HepG2 (cell line): Measurements from ENCODE around the gene FAM3A. TPM values are rescaled to one million over a fixed set of nuclear protein-coding genes. Genes with fewer than 3 reads are reported as not detected.

Source experiments
- ATAC-seq: fragments of 200-7000 bp; cut with Tn5 transposase; 3 replicates; pipeline ENCODE4 v1.9.1; 2020; ENCODE audit warnings: mild to moderate bottlenecking, moderate library complexity
- BruUV-seq: library from RNA; stranded (reverse); fragments of 400-500 nt; replicated peaks from 2 replicates; lab custom pipeline; 2021; lab: Mats Ljungman, UMichigan
- CTCF ChIA-PET: fragments of 300-600 bp; formaldehyde crosslinking; extraction: SDS; loops from one replicate; lab custom pipeline; 2021; ENCODE audit warnings: low total read pairs, inconsistent platforms, low intra/inter-chr PET ratio; lab: Yijun Ruan, JAX
- POLR2A ChIA-PET: fragments of 350-600 bp; sonication (Branson Sonifier 250); formaldehyde crosslinking; loops from one replicate; lab custom pipeline; 2020; ENCODE audit warnings: antibody characterized with exemption, inconsistent platforms; lab: Yijun Ruan, JAX
- DNase-seq: peaks from one replicate; pipeline ENCODE4 v3.0.0-alpha.2; 2015; ENCODE audit warnings: low spot score
- FAIRE-seq: peaks from 3 replicates; lab custom pipeline; 2011; peaks lifted over from hg19 to GRCh38; lab: Jason Lieb, UNC
- H2AFZ ChIP-seq: one replicate; pipeline ENCODE4 v1.6.1; 2011; ENCODE audit warnings: low read length, inconsistent platforms
- H3K27ac ChIP-seq: fragments of 300-600 bp; 3 replicates; pipeline ENCODE4 v1.8.0; 2011; ENCODE audit warnings: mixed run types, mild to moderate bottlenecking, mixed read lengths, low read length, inconsistent platforms; ENCODE audit not compliant: insufficient read depth; ENCODE audit errors: extremely low read length
- H3K27me3 ChIP-seq, 2 experiments: fragments of 200-600 bp in 1 of 2; 2 replicates in 1 of 2; 3 replicates in 1 of 2; pipeline versions ENCODE4 v1.6.0 to v1.8.0; 2011; ENCODE audit warnings: low read length in 2 of 2, mild to moderate bottlenecking in 2 of 2, moderate library complexity in 2 of 2, inconsistent platforms in 1 of 2; ENCODE audit not compliant: insufficient read depth in 2 of 2, control insufficient read depth in 1 of 2
- H3K36me3 ChIP-seq, 2 experiments: fragments of 200-600 bp in 1 of 2; replicated peaks in 1 of 2; 2 replicates in 1 of 2; 3 replicates in 1 of 2; pipeline versions ENCODE4 v1.5.1 to v1.8.0; 2011; ENCODE audit warnings: low read length in 2 of 2, inconsistent platforms in 1 of 2; ENCODE audit not compliant: insufficient read depth in 2 of 2, control insufficient read depth in 1 of 2
- H3K4me1 ChIP-seq: 2 replicates; pipeline ENCODE4 v1.5.1; 2012; ENCODE audit warnings: low read length, inconsistent platforms; ENCODE audit not compliant: insufficient read depth
- H3K4me2 ChIP-seq: 2 replicates; pipeline ENCODE4 v1.6.0; 2011; ENCODE audit warnings: low read depth, low read length, inconsistent platforms
- H3K4me3 ChIP-seq, 3 experiments: fragments of 200-600 bp in 1 of 3; sonication (generic), shearing (Covaris generic) in 1 of 3; replicated peaks in 1 of 3; 2 replicates each; pipeline ENCODE4 v1.5.1; 2011 to 2016; ENCODE audit warnings: low read length in 3 of 3, inconsistent platforms in 2 of 3, low read depth in 2 of 3, mild to moderate bottlenecking in 2 of 3, control low read depth in 1 of 3, mixed read lengths in 1 of 3; ENCODE audit not compliant: insufficient read depth in 1 of 3
- H3K79me2 ChIP-seq: one replicate; pipeline ENCODE4 v1.6.1; 2011; ENCODE audit warnings: low read length, inconsistent platforms; ENCODE audit not compliant: insufficient read depth
- H3K9ac ChIP-seq: 2 replicates; pipeline ENCODE4 v1.6.0; 2011; ENCODE audit warnings: mild to moderate bottlenecking, low read depth, low read length, inconsistent platforms; ENCODE audit not compliant: insufficient read depth
- H3K9me3 ChIP-seq: 2 replicates; pipeline ENCODE4 v1.5.1; 2012; ENCODE audit warnings: mild to moderate bottlenecking, low read length
- H4K20me1 ChIP-seq: 2 replicates; pipeline ENCODE4 v1.6.0; 2011; ENCODE audit warnings: inconsistent platforms, mild to moderate bottlenecking, low read length, moderate library complexity; ENCODE audit not compliant: insufficient read depth
- ASH2L ChIP-seq: fragments of 300-600, 200-600 bp; sonication (generic); IDR thresholded peaks from 2 replicates; pipeline ENCODE4 v1.7.0; 2017; ENCODE audit warnings: low read depth, mild to moderate bottlenecking, moderate library complexity, mixed read lengths, low read length; ENCODE audit not compliant: insufficient read length
- DBP ChIP-seq: sonication (generic); formaldehyde crosslinking; IDR thresholded peaks from 2 replicates; pipeline ENCODE4 v1.4.0; 2020; ENCODE audit warnings: missing genetic modification reagents; ENCODE audit errors: not compliant biosample characterization
- HIC2 ChIP-seq: sonication (generic); formaldehyde crosslinking; IDR thresholded peaks from 2 replicates; pipeline ENCODE4 v1.9.0; 2022; ENCODE audit warnings: low read depth, missing genetic modification reagents
- MYC ChIP-seq: sonication (generic); formaldehyde crosslinking; IDR thresholded peaks from 2 replicates; pipeline ENCODE4 v1.9.0; 2021; ENCODE audit warnings: missing genetic modification reagents, borderline replicate concordance
- NR1H2 ChIP-seq: sonication (generic); formaldehyde crosslinking; IDR thresholded peaks from 2 replicates; pipeline ENCODE4 v1.8.1; 2022; ENCODE audit warnings: low read depth, missing genetic modification reagents, borderline replicate concordance
- NRL ChIP-seq: sonication (generic); formaldehyde crosslinking; IDR thresholded peaks from 2 replicates; pipeline ENCODE4 v1.5.0; 2020; ENCODE audit warnings: missing genetic modification reagents, mild to moderate bottlenecking, moderate library complexity, borderline replicate concordance
- RBM22 ChIP-seq: fragments of 200-400 bp; formaldehyde crosslinking; optimal IDR thresholded peaks from 2 replicates; pipeline ENCODE3; 2017; ENCODE audit warnings: mild to moderate bottlenecking, low read length, moderate library complexity
- SMAD1 ChIP-seq: sonication (generic); formaldehyde crosslinking; IDR thresholded peaks from 2 replicates; pipeline ENCODE4 v1.4.0; 2020; ENCODE audit warnings: missing genetic modification reagents, low read depth, mild to moderate bottlenecking, borderline replicate concordance
- SRF ChIP-seq: IDR thresholded peaks from 2 replicates; pipeline ENCODE4 v1.6.1; 2011; ENCODE audit warnings: mild to moderate bottlenecking, low read depth, low read length, moderate library complexity
- TFE3 ChIP-seq: IDR thresholded peaks from 2 replicates; pipeline ENCODE4 v1.6.1; 2016
- YY1 ChIP-seq: IDR thresholded peaks from 2 replicates; pipeline ENCODE4 v1.6.1; 2011; ENCODE audit warnings: low read length, low read depth, moderate library complexity, mild to moderate bottlenecking; ENCODE audit not compliant: insufficient read depth, insufficient replicate concordance
- ZBTB38 ChIP-seq: sonication (generic); formaldehyde crosslinking; IDR thresholded peaks from 2 replicates; pipeline ENCODE4 v1.5.1; 2020; ENCODE audit warnings: mild to moderate bottlenecking, missing genetic modification reagents
- ZBTB42 ChIP-seq: sonication (generic); formaldehyde crosslinking; IDR thresholded peaks from 2 replicates; pipeline ENCODE4 v1.5.0; 2020; ENCODE audit warnings: mild to moderate bottlenecking, missing genetic modification reagents
- ZNF207 ChIP-seq: fragments of 450-650 bp; IDR thresholded peaks from 2 replicates; pipeline ENCODE4 v1.6.1; 2016; ENCODE audit warnings: antibody characterized with exemption, borderline replicate concordance
- ZNF3 ChIP-seq: IDR thresholded peaks from 2 replicates; pipeline ENCODE4 v1.7.0; 2017; ENCODE audit warnings: inconsistent platforms
- ZNF547 ChIP-seq: sonication (generic); formaldehyde crosslinking; IDR thresholded peaks from 2 replicates; pipeline ENCODE4 v1.5.1; 2020; ENCODE audit warnings: mild to moderate bottlenecking, missing genetic modification reagents
- ZNF841 ChIP-seq: sonication (generic); formaldehyde crosslinking; IDR thresholded peaks from 2 replicates; pipeline ENCODE4 v1.8.1; 2023; ENCODE audit warnings: missing genetic modification reagents, borderline replicate concordance
- WGBS: methylation state at CpG from one replicate; pipeline ENCODE4 v1.1.6; 2017; ENCODE audit warnings: low lambda C conversion rate; 5-methylcytosine and 5-hydroxymethylcytosine counted together
- in situ Hi-C: cut with HindIII; loops from 2 replicates; pipeline ENCODE4 v1.10.0; 2017; ENCODE audit warnings: low pct_unique_long_range_greater_than_20kb; ENCODE audit not compliant: extremely low pct_ligation_motif_present
- intact Hi-C: fragments of 100-400 bp; cut with micrococcal nuclease; formaldehyde crosslinking; loops from one replicate; pipeline ENCODE4 v1.10.0; 2022; ENCODE audit not compliant: unreplicated experiment
- polyA plus RNA-seq, 8 experiments: library from polyadenylated mRNA; depleted of rRNA in 3 of 8; stranded (reverse) in 7 of 8; unstranded in 1 of 8; fragments of >200 nt; fragmentation: Illumina TruSeq in 4 of 8; extraction: Trizol in 4 of 8; gene quantifications; 2 replicates each; pipeline versions ENCODE4 v1.2.1 to v1.2.3, GENCODE V29; 2011 to 2016; ENCODE audit warnings: low read depth in 4 of 8, missing spikeins in 1 of 8, mixed read lengths in 1 of 8; ENCODE audit not compliant: insufficient read depth in 1 of 8
- total RNA-seq, 5 experiments: library from RNA; depleted of rRNA; stranded (reverse); fragments of >200 nt; fragmentation: Illumina TruSeq; extraction: Trizol; gene quantifications; 2 replicates each; pipeline ENCODE4 v1.2.3, GENCODE V29; 2016; ENCODE audit warnings: low read depth in 1 of 5

The FAM3A gene
- total and polyA plus RNA-seq, 2 of the 13 experiments (the other 11 are each of a cell fraction or from before 2014, with no cell fraction given) = 11.2 to 22.7 TPM

GRCh38 chrX:154465601-154466000 lies 50.4 kb downstream of the FAM3A start (continued):
- TF ChIP-seq ZBTB38 (CRISPR knock-in tag) = no peak
- TF ChIP-seq SMAD1 (CRISPR knock-in tag) = no peak
- no peak for TF ChIP-seq NR1H2 (CRISPR knock-in tag)
- no peak for TF ChIP-seq ZNF3 (CRISPR knock-in tag)
- no peak for TF ChIP-seq TFE3 (CRISPR knock-in tag)

- BruUV-seq = no TSS peak
- no peak for DNase-seq
- WGBS = 100% methylated on average over 1 of the region's 28 CpGs
- intact Hi-C loops = no loop called here
- H3K4me2 ChIP-seq = no peak overlapping the region
- peaks cover 3 to 9% of the 10 kb centered on the region in 2 experiments; a peak in 3 of 5 replicates for H3K36me3 ChIP-seq
- H3K27ac ChIP-seq = no peak overlapping the region
- H3K4me3 ChIP-seq = no peak overlapping the region
- ATAC-seq = no peak
- H2AFZ ChIP-seq = no peak overlapping the region
- POLR2A ChIA-PET = no interaction called here
- H3K9me3 ChIP-seq = no peaks in the 10 kb centered on the region
- H3K79me2 ChIP-seq = no peaks in the 10 kb centered on the region
- in situ Hi-C loops = no loop called here
- no peak for FAIRE-seq
- H3K4me1 ChIP-seq = no peaks in the 10 kb centered on the region
- CTCF ChIA-PET = no interaction called here
- no peak overlapping the region for H3K9ac ChIP-seq
- no peaks in the 10 kb centered on the region for H3K27me3 ChIP-seq
- no peak for TF ChIP-seq ZNF841
- no peak for TF ChIP-seq MYC (CRISPR knock-in tag)
- no peak for TF ChIP-seq YY1
- no peak for TF ChIP-seq ZBTB42
- TF ChIP-seq HIC2 (CRISPR knock-in tag) = no peak
- TF ChIP-seq DBP (CRISPR knock-in tag) = no peak
- TF ChIP-seq NRL (CRISPR knock-in tag) = no peak
- no peak for TF ChIP-seq SRF
- TF ChIP-seq RBM22 = no peak
- TF ChIP-seq ASH2L = no peak
- TF ChIP-seq ZNF207 = no peak
- TF ChIP-seq ZNF547 (CRISPR knock-in tag) = no peak
- TF ChIP-seq, all 625 proteins: peak for 0
- no peaks in the 10 kb centered on the region for H4K20me1 ChIP-seq
Measured at GRCh38 chrX:154464806-154465365, 51.1 kb downstream of the FAM3A start.
